NCI-H1105 treated with DMSO at 0.1 percent for 48 hours (cell line): ENCODE measurements around the gene ACSF2.

Experiments used
- DNase-seq: peaks from one replicate; lab custom pipeline; 2025; lab: John Stamatoyannopoulos, UW

Gene ACSF2

GRCh38 chr17:50501054-50501453, 75.0 kb downstream of the ACSF2 start:
- DNase-seq: no peak

- DNase-seq: no peak
These were observed 76.4 kb downstream of the ACSF2 start for GRCh38 chr17:50502301-50502990.

GRCh38 chr17:50505591-50506130, 79.6 kb downstream of the ACSF2 start:
- DNase-seq: no peak

GRCh38 chr17:50506298-50506697, 80.3 kb downstream of the ACSF2 start:
- no peak for DNase-seq

GRCh38 chr17:50507871-50508572, 82.0 kb downstream of the ACSF2 start, which contains the start of gene MYCBPAP:
Gene MYCBPAP, plus strand, starts transcription at chr17:50508439. Its CDS starts 236 bp downstream, at chr17:50508675.
- peak; percentile 64 for DNase-seq

- DNase-seq: no peak
These were observed 82.8 kb downstream of the ACSF2 start for GRCh38 chr17:50508573-50509460.

- no peak for DNase-seq
These were observed 85.0 kb downstream of the ACSF2 start for GRCh38 chr17:50511058-50511457.

- DNase-seq: no peak
These were observed 87.5 kb downstream of the ACSF2 start for GRCh38 chr17:50513495-50513894.

- DNase-seq: no peak
These were observed 88.4 kb downstream of the ACSF2 start for GRCh38 chr17:50514388-50514787.

GRCh38 chr17:50514936-50515702, 89.1 kb downstream of the ACSF2 start:
- no peak for DNase-seq

GRCh38 chr17:50517011-50517410, 91.0 kb downstream of the ACSF2 start:
- DNase-seq: no peak

GRCh38 chr17:50517504-50518383, 91.7 kb downstream of the ACSF2 start:
- no peak for DNase-seq

- DNase-seq: no peak
These were observed 92.5 kb downstream of the ACSF2 start for GRCh38 chr17:50518384-50519023.

GRCh38 chr17:50519141-50519834, 93.3 kb downstream of the ACSF2 start:
- DNase-seq: no peak

- no peak for DNase-seq
These were observed 94.5 kb downstream of the ACSF2 start for GRCh38 chr17:50520483-50520882.

GRCh38 chr17:50521514-50521913, 95.5 kb downstream of the ACSF2 start:
- DNase-seq: no peak

GRCh38 chr17:50522766-50523165, 96.7 kb downstream of the ACSF2 start:
- DNase-seq: no peak

GRCh38 chr17:50523208-50523607, 97.2 kb downstream of the ACSF2 start:
- no peak for DNase-seq
